ENCODE data around the gene SLC44A2.
"Not testable (repeated sequence)": the region's sequence is repeated elsewhere in the genome, so short reads cannot be mapped to it uniquely, and the experiment has no call there.

SLC44A2 gene

GRCh38 chr19:10670876-10671804, 45.8 kb downstream of the SLC44A2 start:
- H3K4me3 ChIP-seq = no peak overlapping the region
- TF ChIP-seq CTCF (IDR thresholded peaks at IDR 0.05) = no peak
- DNase-seq (ENCODE audit: low spot score) = no peak
- H3K27ac ChIP-seq = no peak overlapping the region

GRCh38 chr19:10671922-10672321, 46.6 kb downstream of the SLC44A2 start:
- not testable (repeated sequence) for H3K27ac ChIP-seq; H3K4me3 ChIP-seq; DNase-seq (ENCODE audit: low spot score)

GRCh38 chr19:10675214-10675613, 49.9 kb downstream of the SLC44A2 start:
- not testable (repeated sequence) for H3K27ac ChIP-seq; H3K4me3 ChIP-seq; DNase-seq (ENCODE audit: low spot score)

- Histone ChIP-seq H3K27ac (no peak overlapping the region), H3K4me3 (no peak overlapping the region)
- no peak for DNase-seq (ENCODE audit: low spot score)
- no peak for TF ChIP-seq CTCF (IDR thresholded peaks at IDR 0.05)
Measured at GRCh38 chr19:10677751-10678150, 52.4 kb downstream of the SLC44A2 start.

GRCh38 chr19:10678813-10679212, 53.5 kb downstream of the SLC44A2 start:
- no peak for DNase-seq (ENCODE audit: low spot score)
- no peak overlapping the region for H3K27ac ChIP-seq
- H3K4me3 ChIP-seq = no peak overlapping the region
- TF ChIP-seq CTCF (IDR thresholded peaks at IDR 0.05) = no peak

GRCh38 chr19:10679743-10680142, 54.4 kb downstream of the SLC44A2 start:
- DNase-seq (ENCODE audit: low spot score) = no peak
- no peak for TF ChIP-seq CTCF (IDR thresholded peaks at IDR 0.05)
- Histone ChIP-seq H3K27ac (no peak overlapping the region), H3K4me3 (no peak overlapping the region)

- TF ChIP-seq CTCF (IDR thresholded peaks at IDR 0.05) = no peak
- Histone ChIP-seq H3K27ac (no peak overlapping the region), H3K4me3 (no peak overlapping the region)
- DNase-seq (ENCODE audit: low spot score) = no peak
Measured at GRCh38 chr19:10680545-10681135, 55.3 kb downstream of the SLC44A2 start.

GRCh38 chr19:10681658-10682057, 56.3 kb downstream of the SLC44A2 start:
- no peak overlapping the region for H3K27ac ChIP-seq
- no peak overlapping the region for H3K4me3 ChIP-seq
- DNase-seq (ENCODE audit: low spot score) = no peak
- TF ChIP-seq CTCF (IDR thresholded peaks at IDR 0.05) = no peak

Data from coronary artery (tissue), 2 donors.